Erythroblast (primary cell): ENCODE results near the gene DPAGT1.

ENCODE experiments used
- DNase-seq, 2 experiments: peaks; one replicate each; lab custom pipeline; 2025; lab: John Stamatoyannopoulos, UW
- GATA1 ChIP-seq: IDR thresholded peaks from 2 replicates; pipeline ENCODE4 v1.6.1; 2011; ENCODE audit warnings: low read depth, mild to moderate bottlenecking, control low read depth, low read length, moderate library complexity
- POLR2A ChIP-seq: IDR thresholded peaks from 2 replicates; pipeline ENCODE4 v1.6.1; 2011; ENCODE audit warnings: mild to moderate bottlenecking, low read length

DPAGT1 gene

GRCh38 chr11:119121008-119121810 is 19.6 kb upstream of the DPAGT1 start, which contains the start of gene HINFP:
TSS of gene HINFP (plus strand) at chr11:119121580. CDS start at chr11:119126945, 5,365 bp downstream.
- TF ChIP-seq GATA1 (no peak), POLR2A (peak; percentile 85)
- DNase-seq, result peak; percentile 99

GRCh38 chr11:119120639-119121007 is 19.0 kb upstream of the DPAGT1 start:
- TF ChIP-seq GATA1, result no peak
- TF ChIP-seq POLR2A, result no peak

GRCh38 chr11:119118946-119119345 is 17.3 kb upstream of the DPAGT1 start:
- DNase-seq, result no peak

More at GRCh38 chr11:119120639-119121007, 19.0 kb upstream of the DPAGT1 start:
- DNase-seq, result peak in 1 of 2 experiments; percentile 43

GRCh38 chr11:119118227-119118626 is 16.6 kb upstream of the DPAGT1 start:
- TF ChIP-seq GATA1 (no peak), POLR2A (no peak)
- DNase-seq, result no peak

More at GRCh38 chr11:119118946-119119345, 17.3 kb upstream of the DPAGT1 start:
- TF ChIP-seq POLR2A (no peak), GATA1 (no peak)

GRCh38 chr11:119117004-119117706 is 15.5 kb upstream of the DPAGT1 start:
- no peak for DNase-seq
- TF ChIP-seq POLR2A (no peak), GATA1 (no peak)

DNA sequence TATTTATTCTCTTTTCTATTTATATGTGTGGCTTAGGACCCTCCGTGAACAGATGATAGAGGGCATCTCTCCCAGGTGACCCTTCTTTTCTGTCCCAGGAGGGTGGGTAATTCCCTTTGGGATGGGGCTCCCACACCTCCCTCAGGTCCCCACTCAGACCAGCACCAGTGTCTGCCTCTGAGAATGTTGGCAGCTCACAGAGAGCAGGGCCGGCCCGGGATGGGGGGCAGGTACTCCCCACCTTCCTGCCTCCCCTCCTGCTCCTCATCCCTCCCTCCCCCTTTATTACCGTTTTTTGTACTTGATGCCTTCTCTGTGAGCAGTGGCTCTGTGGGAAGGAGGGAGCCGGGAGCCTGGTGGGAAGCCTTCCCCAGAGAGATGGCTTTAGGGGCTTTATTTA is 14.9 kb upstream of the DPAGT1 start:
- TF ChIP-seq GATA1 (no peak), POLR2A (no peak)
- DNase-seq, result no peak

DNA sequence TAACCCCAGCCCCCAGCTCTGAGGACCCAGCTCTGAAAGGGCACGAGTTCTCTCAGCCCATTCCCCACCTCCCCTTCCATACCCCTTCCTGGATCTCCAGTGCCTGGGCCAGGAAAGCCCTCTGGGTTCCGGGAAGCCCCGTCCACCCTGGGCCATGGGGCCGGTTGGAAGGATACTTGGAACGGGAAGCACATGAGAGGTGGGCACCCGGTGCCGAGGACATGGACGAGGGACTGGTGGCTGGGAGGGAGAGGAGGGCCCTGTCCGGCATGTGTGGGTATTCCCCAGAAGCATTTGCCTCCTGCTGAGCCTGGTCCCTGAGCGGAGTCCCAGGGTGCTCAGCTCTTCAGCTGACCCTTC is 14.6 kb upstream of the DPAGT1 start:
- TF ChIP-seq GATA1 (no peak), POLR2A (no peak)
- no peak for DNase-seq

DNA sequence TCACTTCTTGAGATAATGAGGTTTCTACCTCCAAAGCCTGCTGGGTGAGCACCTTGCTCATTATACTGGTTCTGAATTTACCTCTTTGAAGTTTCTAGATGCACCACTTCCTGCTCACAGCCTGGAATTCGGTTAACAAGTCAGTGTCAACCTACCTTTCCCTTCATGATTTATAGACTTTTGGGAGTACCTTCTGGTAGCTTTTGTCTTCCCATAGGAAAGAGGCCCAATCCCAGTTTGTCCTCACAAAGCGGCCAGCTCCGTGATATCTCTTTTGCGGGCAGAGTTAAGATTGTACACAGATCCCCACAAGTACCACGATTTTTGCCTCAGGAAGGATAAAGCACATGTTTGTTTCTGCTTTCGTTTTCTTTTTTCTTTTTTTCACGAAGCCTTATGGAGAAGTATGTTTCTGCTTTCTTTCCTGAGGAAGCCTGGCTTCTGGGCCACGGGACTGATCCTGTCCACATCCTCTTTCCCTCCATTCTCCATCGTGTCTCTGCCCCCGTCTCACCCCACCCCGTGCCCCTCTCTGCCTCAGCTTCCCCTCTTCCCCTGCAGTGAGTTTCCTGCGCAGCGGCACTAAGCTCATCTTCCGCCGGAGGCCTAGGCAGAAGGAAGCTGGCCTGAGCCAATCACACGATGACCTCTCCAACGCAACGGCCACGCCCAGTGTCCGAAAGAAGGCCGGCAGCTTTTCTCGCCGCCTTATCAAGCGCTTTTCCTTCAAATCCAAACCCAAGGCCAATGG is 14.0 kb upstream of the DPAGT1 start:
- peak in 1 of 2 experiments; percentile 10 for DNase-seq
- TF ChIP-seq POLR2A, result no peak
- no peak for TF ChIP-seq GATA1

DNA sequence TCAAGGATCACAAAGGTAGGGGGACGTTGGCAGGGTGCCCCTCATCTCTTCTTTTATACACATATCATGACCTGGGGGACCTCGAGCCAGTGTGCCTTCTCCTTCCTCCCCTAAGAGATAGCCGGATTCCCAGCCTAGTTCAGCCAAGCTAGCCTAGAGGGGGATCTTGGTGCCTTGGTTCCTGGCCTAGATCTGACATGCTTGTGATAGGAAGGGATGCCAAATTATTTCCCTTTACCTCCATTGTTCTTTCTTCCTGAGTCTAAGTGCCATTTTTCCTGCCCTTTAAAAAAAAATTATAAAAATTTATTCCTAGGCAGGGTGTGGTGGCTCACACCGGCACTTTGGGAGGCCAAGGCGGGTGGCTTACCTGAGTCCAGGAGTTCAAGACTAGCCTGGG is 12.7 kb upstream of the DPAGT1 start:
- TF ChIP-seq POLR2A (no peak), GATA1 (no peak)
- DNase-seq, result no peak

- DNase-seq, result no peak
- no peak for TF ChIP-seq GATA1
- TF ChIP-seq POLR2A, result no peak
These were observed 12.1 kb upstream of the DPAGT1 start for GRCh38 chr11:119113716-119114115.

GRCh38 chr11:119112314-119113020 is 10.8 kb upstream of the DPAGT1 start:
- TF ChIP-seq GATA1 (no peak), POLR2A (no peak)
- DNase-seq, result no peak

- TF ChIP-seq GATA1 (no peak), POLR2A (no peak)
- no peak for DNase-seq
These were observed 9.8 kb upstream of the DPAGT1 start for GRCh38 chr11:119111361-119111925.

- no peak for DNase-seq
- no peak for TF ChIP-seq GATA1
- no peak for TF ChIP-seq POLR2A
These were observed 8.8 kb upstream of the DPAGT1 start for GRCh38 chr11:119110439-119110838.

- DNase-seq, result no peak
- TF ChIP-seq POLR2A (no peak), GATA1 (no peak)
These were observed 8.2 kb upstream of the DPAGT1 start for GRCh38 chr11:119109843-119110242.
